GM19238 (cell line): Measurements from ENCODE around the gene MON2.

ENCODE experiments used
- DNase-seq: peaks from one replicate; pipeline ENCODE4 v3.0.0; 2011; ENCODE audit warnings: low spot score; ENCODE audit not compliant: insufficient read length

The MON2 gene

GRCh38 chr12:62649412-62650138 lies 182.9 kb downstream of the MON2 start:
- DNase-seq: no peak
